Progenitor cell of endocrine pancreas (in vitro differentiated cells): ENCODE results near the gene SLFN11. TPM values are rescaled to one million over a fixed set of nuclear protein-coding genes. Genes with fewer than 3 reads are reported as not detected.
"Not testable (repeated sequence)": the region's sequence is repeated elsewhere in the genome, so short reads cannot be mapped to it uniquely, and the experiment has no call there.

Source experiments
- DNase-seq: peaks from one replicate; pipeline ENCODE4 v3.0.0; 2021; ENCODE audit warnings: low spot score; ENCODE audit not compliant: unreplicated experiment
- H3K27ac Mint-ChIP-seq: 2 replicates; pipeline ENCODE4 v1.8.0; 2021; ENCODE audit warnings: mild to moderate bottlenecking, moderate library complexity, mixed read lengths
- H3K27me3 Mint-ChIP-seq: 2 replicates; pipeline ENCODE4 v1.8.0; 2021; ENCODE audit warnings: mixed read lengths
- H3K36me3 Mint-ChIP-seq: 2 replicates; pipeline ENCODE4 v1.8.0; 2022; ENCODE audit warnings: mixed read lengths; ENCODE audit not compliant: insufficient read depth
- H3K4me1 Mint-ChIP-seq: 2 replicates; pipeline ENCODE4 v1.8.0; 2021; ENCODE audit warnings: low read depth, mixed read lengths
- H3K4me3 Mint-ChIP-seq: 2 replicates; pipeline ENCODE4 v1.8.0; 2021; ENCODE audit warnings: low read depth, mild to moderate bottlenecking, moderate library complexity, mixed read lengths
- H3K9me3 Mint-ChIP-seq: 2 replicates; pipeline ENCODE4 v1.8.0; 2021; ENCODE audit warnings: low read depth, mixed read lengths
- CTCF ChIP-seq: fragments of 200-600 bp; sonication (generic); IDR thresholded peaks from one replicate; pipeline ENCODE4 v1.5.0; 2021; ENCODE audit warnings: antibody characterized with exemption, mild to moderate bottlenecking; ENCODE audit not compliant: unreplicated experiment
- total RNA-seq: library from RNA; stranded (reverse); gene quantifications from 2 replicates; pipeline ENCODE4 v1.2.1, GENCODE V29; 2021

The SLFN11 gene
- total RNA-seq, 1 donor from 2014 or later, result 2.1 TPM

- H3K36me3 Mint-ChIP-seq, result no peaks in the 10 kb centered on the region
- no peak for DNase-seq
- H3K9me3 Mint-ChIP-seq, result peaks cover 16% of the 10 kb centered on the region
- H3K27ac Mint-ChIP-seq, result no peak overlapping the region
- TF ChIP-seq CTCF, result no peak
- peaks cover 55% of the 10 kb centered on the region for H3K27me3 Mint-ChIP-seq
- no peak overlapping the region for H3K4me3 Mint-ChIP-seq
- peaks cover 6% of the 10 kb centered on the region for H3K4me1 Mint-ChIP-seq
These were observed 31.1 kb downstream of the SLFN11 start for GRCh38 chr17:35342276-35342675.

GRCh38 chr17:35341411-35341992 is 31.9 kb downstream of the SLFN11 start:
- Mint-ChIP-seq H3K4me1 (peaks cover 5% of the 10 kb centered on the region), H3K9me3 (peaks cover 16% of the 10 kb centered on the region), H3K36me3 (no peaks in the 10 kb centered on the region), H3K27ac (no peak overlapping the region), H3K27me3 (peaks cover 49% of the 10 kb centered on the region), H3K4me3 (no peak overlapping the region)
- TF ChIP-seq CTCF, result no peak
- no peak for DNase-seq

- Mint-ChIP-seq H3K27me3 (peaks cover 17% of the 10 kb centered on the region), H3K4me3 (no peak overlapping the region), H3K27ac (no peak overlapping the region), H3K36me3 (no peaks in the 10 kb centered on the region), H3K9me3 (peaks cover 16% of the 10 kb centered on the region), H3K4me1 (peaks cover 2% of the 10 kb centered on the region)
- DNase-seq, result no peak
- no peak for TF ChIP-seq CTCF
These were observed 35.2 kb downstream of the SLFN11 start for GRCh38 chr17:35338230-35338629.

- Mint-ChIP-seq H3K27ac (no peak overlapping the region), H3K4me3 (no peak overlapping the region), H3K4me1 (peaks cover 2% of the 10 kb centered on the region), H3K9me3 (peaks cover 14% of the 10 kb centered on the region), H3K27me3 (peaks cover 9% of the 10 kb centered on the region), H3K36me3 (no peaks in the 10 kb centered on the region)
- DNase-seq, result no peak
- no peak for TF ChIP-seq CTCF
These were observed 36.1 kb downstream of the SLFN11 start for GRCh38 chr17:35337364-35337763.

- H3K9me3 Mint-ChIP-seq, H3K4me3 Mint-ChIP-seq, H3K27ac Mint-ChIP-seq, H3K27me3 Mint-ChIP-seq, H3K4me1 Mint-ChIP-seq, H3K36me3 Mint-ChIP-seq, DNase-seq: not testable (repeated sequence)
These were observed 39.8 kb downstream of the SLFN11 start for GRCh38 chr17:35333578-35333977.

- no peak for TF ChIP-seq CTCF
- H3K9me3 Mint-ChIP-seq, result peaks cover 14% of the 10 kb centered on the region
- H3K27ac Mint-ChIP-seq, result no peak overlapping the region
- DNase-seq, result no peak
- no peak overlapping the region for H3K4me3 Mint-ChIP-seq
- no peaks in the 10 kb centered on the region for H3K36me3 Mint-ChIP-seq
- H3K27me3 Mint-ChIP-seq, result peaks cover 5% of the 10 kb centered on the region
- no peaks in the 10 kb centered on the region for H3K4me1 Mint-ChIP-seq
These were observed 50.7 kb downstream of the SLFN11 start for GRCh38 chr17:35322749-35323148.
